Kidney tubule cell (primary cell): Measurements from ENCODE around the gene GOLGB1.
"Not testable (repeated sequence)": the region's sequence is repeated elsewhere in the genome, so short reads cannot be mapped to it uniquely, and the experiment has no call there.

Source experiments
- DNase-seq: peaks from one replicate; pipeline ENCODE4 v3.0.0-alpha.2; 2018; ENCODE audit warnings: low spot score

GOLGB1 gene, protein sequence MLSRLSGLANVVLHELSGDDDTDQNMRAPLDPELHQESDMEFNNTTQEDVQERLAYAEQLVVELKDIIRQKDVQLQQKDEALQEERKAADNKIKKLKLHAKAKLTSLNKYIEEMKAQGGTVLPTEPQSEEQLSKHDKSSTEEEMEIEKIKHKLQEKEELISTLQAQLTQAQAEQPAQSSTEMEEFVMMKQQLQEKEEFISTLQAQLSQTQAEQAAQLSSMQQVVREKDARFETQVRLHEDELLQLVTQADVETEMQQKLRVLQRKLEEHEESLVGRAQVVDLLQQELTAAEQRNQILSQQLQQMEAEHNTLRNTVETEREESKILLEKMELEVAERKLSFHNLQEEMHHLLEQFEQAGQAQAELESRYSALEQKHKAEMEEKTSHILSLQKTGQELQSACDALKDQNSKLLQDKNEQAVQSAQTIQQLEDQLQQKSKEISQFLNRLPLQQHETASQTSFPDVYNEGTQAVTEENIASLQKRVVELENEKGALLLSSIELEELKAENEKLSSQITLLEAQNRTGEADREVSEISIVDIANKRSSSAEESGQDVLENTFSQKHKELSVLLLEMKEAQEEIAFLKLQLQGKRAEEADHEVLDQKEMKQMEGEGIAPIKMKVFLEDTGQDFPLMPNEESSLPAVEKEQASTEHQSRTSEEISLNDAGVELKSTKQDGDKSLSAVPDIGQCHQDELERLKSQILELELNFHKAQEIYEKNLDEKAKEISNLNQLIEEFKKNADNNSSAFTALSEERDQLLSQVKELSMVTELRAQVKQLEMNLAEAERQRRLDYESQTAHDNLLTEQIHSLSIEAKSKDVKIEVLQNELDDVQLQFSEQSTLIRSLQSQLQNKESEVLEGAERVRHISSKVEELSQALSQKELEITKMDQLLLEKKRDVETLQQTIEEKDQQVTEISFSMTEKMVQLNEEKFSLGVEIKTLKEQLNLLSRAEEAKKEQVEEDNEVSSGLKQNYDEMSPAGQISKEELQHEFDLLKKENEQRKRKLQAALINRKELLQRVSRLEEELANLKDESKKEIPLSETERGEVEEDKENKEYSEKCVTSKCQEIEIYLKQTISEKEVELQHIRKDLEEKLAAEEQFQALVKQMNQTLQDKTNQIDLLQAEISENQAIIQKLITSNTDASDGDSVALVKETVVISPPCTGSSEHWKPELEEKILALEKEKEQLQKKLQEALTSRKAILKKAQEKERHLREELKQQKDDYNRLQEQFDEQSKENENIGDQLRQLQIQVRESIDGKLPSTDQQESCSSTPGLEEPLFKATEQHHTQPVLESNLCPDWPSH (N-terminal part only)

DNA sequence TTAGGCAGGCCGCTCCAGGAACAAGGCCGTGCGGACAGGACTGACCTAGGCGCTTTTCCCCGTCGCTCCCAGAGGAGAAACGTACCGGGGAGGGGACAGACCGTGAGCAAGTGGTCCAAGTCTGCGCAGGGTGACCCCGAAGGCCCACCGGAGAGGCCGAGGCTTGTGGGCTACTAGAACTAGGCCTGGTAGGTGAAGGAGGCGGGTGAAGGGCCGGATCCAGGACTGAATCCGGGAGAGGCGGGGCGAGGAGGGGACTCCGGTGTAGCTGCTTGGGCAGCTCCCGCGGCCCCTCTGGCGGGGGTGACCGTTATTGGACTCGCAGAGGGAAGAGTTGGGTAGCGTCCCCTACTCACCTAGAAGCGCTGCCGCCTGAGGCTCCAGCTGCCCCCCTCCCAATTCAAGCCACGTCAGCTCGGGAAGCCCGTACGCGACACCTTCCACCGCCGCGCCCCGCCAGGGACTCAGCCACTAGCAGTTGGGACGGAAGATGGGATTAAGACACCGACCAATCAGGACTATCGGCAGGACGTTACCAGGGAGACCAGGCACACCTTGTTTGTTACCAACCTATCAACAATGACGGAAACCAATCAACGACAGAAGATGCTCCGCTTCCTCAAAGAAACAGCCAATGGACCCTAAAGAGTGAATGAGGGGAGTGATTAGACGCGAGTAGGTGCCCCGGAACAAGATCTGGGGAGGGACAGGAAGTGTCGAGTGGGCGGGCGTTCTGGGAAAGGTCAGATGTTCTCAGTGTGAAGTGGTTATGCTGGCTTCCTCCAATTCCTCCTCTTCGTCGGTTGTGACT, at the start of gene GOLGB1:
Gene GOLGB1 (minus strand): TSS at position 466 of the 811 bp plus-strand sequence. CDS start 18,770 bp downstream, outside the sequence.
- peak; percentile 100 for DNase-seq

DNA sequence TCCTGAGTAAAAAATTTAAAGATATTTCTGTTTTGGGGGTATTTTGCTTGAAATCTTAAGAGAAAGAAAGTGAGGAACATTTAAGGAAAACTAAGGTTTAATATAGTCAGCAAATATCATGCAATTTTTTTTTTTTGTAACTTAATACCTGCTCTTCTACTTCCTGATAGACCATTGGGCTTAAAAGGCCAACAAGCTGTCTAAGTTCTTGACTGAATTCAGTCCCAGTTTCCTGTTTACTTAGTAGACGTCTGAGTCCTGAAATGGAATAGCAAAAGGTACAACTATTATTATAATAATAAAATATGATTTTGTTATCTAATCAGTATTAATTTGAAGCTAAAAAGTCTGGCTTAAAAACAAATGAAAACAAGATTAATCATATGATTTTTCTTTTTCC, 47.4 kb upstream of the GOLGB1 start:
- DNase-seq: no peak

DNA sequence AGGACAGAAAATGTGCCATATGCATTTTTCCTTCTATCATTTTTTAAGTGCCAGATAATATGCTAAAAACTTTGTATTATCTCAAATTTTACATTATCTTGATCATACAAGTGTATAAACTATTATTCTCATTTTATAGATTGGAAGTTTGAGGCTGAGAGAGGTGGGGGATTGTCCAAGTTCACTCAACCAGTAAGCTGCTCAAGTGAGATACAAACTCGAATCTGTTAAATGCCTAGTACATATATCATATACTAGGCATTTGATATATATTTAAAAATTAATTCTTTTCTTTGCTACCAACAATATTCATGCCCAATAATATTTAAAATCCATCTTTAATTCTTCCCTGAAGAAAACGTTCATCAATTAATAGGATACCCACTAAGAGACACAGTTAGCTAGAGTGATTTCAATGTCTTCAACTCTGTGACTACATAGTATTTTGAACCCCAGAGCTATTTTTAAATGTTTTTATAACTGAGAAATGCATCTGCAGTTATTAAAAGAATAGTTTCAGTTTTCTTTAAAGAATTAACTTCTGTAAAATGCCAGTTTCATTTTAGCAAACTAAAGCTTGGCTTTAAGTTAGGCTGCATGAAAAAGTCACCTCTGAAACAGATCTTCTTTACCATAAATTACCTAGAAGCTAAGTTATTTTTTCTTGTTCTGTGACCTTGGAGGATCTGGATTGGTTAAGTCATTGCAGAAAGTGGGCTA, 44.9 kb upstream of the GOLGB1 start:
- no peak for DNase-seq

DNA sequence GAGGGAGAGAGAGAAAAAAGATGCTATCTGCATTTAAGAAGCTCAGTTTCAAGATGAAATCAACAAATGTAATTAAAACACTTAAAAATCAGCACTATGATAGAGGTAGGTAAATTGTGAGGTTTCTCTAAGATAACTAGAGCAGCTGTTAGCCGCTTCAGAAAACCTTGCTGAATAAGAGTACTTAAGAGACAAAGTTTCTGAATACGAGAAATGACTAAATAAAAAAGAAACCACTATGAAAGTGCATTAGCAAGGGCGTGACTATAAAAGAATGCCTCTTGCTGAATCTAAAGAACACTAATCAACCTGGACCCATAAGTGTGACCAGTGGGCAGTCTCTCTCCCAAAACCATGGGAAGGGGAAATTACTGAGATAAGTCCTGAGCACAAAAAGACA, 43.5 kb upstream of the GOLGB1 start:
- DNase-seq: no peak

DNA sequence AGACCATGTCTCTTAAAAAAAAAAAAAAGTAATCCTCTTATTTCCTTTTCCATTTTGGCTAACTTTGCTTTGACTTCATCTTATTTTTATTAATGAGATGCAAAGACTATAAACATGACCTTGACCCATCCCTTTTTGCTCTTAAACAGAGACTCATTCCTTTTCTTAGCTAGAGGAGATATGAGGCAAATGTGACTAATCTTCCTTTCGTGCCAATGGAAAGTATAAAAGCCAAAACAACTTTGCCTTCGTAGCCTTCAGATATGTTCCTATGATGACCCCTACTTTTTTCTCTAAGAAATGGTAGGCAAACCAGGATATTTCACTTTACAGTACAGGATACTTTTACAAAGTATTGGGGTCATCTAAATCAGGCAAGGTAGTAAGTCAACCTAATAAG, 36.9 kb upstream of the GOLGB1 start:
- no peak for DNase-seq

DNA sequence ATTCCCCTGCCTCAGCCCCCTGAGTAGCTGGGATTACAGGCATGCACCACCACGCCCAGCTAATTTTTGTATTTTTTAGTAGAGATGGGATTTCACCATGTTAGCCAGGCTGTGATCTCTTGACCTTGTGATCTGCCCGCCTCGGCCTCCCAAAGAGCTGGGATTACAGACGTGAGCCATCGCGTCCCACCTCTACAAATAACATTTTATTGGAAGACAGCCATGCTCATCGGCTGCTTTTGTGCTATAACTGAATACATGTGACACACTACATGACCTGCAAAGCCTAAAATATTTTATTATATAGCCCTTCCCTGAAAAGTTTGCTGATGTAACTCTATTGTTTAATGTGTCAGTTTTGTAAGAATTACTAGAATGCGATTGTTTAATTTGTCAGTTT, 33.2 kb upstream of the GOLGB1 start:
- not testable (repeated sequence) for DNase-seq

DNA sequence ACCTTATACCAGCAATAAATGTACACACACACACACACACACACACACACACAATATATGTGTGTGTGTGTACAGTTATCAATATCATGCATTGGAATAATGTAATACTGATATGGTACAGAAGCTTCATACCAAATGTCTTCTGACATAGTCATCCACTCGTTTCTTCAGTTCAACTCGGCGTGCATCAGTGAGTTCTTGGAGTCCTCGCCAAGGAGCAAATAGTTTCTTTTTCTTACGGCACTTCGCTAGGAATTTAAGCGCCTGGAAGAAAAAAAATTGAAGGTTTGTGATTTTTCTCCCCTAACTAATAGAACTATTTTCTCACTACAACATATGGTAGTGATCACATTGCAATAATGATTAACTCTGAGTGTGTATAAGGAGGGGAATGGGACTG, 32.1 kb upstream of the GOLGB1 start:
- peak; percentile 58 for DNase-seq

DNA sequence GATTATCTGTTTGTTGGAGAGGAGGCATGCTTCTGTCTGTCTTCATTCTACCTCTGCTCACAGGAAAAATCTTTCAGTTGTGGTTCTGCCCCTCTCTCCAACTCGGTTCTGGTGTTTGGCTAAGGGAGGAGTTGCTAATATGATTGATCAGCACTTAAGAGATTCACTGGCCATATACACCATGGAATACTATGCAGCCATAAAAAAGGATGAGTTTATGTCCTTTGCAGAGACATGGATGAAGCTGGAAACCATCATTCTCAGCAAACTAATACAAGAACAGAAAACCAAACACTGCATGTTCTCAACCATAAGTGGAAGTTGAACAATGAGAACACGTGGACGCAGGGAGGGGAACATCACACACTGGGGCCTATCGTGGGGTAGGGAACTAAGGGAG, 25.6 kb upstream of the GOLGB1 start:
- not testable (repeated sequence) for DNase-seq

DNA sequence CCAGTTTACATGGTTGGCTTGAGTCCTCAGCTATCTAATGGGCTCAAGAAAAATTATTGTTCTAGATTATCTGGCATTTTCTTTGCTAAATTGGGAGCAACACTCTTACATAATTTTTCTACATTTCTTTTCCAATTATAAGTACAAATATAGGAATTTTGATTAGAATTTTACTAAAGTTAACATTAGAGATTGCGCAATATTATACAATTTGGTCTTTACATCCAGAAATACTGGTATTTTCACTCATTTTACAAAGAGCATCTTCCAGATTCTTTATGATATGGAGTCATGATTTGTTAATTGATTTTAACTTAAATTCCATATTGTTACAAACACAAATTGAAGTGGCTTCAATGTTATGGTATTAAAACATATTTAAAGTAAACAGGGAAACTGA, 19.7 kb upstream of the GOLGB1 start:
- DNase-seq: no peak

DNA sequence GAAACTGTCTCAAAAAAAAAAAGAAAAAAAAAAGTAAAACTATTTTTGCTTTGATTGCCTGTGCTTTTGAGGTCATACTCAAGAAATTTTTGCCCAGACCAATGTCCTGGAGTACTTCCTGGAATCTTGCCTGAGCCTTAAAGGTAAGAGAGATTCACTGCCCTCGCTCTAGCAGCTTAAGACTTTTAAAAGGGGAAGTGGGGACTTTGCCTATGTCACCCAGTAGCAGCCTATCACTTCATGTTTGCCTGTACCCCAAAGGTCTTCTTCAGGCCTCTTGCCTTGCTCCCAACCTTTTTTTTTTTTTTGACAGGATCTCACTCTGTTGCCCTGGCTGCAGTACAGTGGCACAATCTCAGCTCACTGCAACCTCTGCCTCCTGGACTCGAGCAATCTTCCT, 18.9 kb upstream of the GOLGB1 start:
- no peak for DNase-seq

DNA sequence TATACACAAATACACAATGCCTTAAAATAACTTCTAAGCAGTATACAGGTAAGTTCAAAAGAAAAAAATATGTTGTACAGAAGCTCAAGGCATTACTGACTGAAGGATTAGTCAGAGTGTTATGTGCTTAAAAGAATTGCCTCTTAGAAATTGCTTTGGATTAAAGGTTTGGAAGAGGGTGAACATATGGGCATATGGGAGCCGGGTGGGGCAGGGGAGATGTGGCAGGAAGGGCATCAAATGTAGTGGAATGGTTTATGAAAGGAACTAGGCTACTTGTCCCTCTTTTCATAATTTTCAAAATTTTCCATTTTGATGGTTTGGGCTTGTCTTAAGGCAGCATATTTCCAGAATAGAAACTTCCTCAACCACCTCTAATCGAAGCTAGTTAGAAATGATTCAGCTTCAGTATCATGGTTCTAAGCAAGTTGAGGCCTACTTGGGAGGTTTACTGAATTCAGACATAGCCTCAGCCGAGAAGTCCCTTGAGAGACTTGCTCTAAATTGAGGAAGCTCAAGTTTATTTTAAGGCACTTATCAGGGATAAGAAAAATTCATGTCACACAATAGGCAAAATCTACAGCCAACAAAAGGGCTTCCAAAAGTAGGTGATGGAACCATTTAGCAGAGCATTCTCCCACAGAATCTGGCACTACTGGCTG, 10.1 kb upstream of the GOLGB1 start:
- DNase-seq: no peak

DNA sequence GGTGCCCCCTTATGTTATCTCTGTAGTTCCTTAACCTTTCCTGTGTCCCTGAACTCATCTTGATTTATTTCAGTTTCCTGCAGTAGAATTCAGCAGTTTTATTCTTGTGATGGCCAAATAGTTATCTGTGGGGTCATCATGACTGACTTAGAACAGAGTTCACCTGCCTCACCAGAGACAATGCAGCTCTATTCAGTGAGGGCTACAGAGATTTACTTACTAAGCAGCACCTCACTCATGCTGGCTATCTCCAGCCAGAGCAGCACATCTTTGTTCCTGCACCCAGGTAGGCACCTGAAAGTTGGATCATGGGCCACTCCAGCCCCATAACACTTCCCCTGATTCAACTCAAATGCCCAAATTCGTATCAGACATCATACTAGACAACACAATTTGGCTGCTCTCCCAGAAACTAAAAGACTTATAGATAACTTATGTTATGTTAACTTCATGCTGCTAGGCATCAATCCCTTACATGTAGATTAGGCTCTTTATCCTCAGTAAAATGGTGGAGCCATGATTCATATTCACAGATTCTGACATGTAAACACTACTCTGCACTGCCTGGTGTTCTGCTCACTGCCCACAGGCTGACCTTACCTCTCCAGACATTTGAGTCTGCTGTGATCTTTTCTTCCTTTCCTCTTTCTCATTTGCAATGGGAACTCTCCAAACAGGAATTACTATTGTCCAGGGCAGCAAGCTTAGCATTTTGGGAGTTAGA, 9.3 kb upstream of the GOLGB1 start:
- no peak for DNase-seq

DNA sequence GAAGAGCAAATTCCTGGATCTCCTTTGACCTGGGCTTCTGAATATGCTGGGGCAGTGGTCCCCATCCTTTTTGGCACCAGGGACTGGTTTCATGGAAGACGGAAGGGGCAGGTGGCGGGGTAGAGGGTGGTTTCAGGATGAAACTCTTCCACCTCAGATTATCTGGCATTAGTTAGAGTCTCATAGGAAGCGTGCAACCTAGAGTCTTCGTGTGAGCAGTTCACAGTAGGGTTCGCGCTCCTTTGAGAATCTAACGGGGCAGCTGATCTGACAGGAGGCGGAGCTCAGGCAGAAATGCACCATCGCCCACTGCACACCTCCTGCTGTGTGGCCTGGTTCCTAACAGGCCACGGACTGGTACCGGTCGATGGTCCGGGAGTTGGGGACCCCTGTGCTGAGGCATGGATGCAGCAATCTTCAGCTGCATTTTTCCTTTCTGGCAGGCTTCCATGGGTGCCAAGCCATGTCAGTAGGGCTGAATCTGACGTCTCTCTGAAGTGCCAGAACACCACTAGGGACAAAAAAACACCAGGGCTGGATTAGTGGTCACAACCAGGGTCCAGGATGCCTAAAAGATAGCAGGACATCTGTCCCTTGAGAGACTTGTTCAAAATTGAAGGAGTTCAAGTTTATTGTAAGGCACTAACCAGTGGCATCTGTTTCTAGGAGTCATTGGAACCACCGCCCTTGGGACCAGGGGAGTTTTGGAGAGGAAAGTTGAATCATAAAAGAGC, 8.4 kb upstream of the GOLGB1 start:
- DNase-seq: no peak

DNA sequence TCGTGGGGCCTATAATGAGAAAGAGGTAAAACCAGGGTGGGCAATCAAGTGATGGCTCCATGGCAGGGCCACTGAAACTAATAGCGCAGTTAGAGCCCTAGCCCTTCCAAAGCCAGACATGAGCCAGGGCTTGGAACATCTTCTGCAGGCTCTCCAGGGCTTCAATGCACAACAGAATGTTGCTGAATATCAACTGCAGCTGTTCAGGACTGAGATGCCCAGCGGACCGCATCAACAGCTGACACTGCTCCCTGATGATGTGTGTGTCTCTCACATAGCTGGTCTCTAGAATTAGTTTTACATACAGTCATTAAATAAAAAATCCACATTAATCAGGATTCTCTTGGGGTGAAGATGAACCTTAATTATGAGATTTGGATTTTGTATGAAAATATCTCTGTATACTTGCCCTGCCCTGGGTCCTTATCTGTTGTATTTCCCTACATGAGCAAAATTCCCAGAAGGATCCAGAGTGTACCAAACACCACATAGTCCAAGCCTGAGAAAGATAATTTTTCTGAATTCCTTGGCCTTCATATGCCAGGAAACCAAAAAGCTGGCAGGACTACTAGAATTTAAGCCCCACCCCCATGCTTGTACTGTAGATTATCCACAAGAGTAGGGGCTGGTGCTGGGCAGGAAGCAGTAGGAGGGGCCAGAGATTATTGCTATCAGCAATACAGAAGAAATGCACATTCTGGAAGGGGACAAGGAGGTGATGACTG, 7.7 kb upstream of the GOLGB1 start:
- DNase-seq: peak; percentile 8

DNA sequence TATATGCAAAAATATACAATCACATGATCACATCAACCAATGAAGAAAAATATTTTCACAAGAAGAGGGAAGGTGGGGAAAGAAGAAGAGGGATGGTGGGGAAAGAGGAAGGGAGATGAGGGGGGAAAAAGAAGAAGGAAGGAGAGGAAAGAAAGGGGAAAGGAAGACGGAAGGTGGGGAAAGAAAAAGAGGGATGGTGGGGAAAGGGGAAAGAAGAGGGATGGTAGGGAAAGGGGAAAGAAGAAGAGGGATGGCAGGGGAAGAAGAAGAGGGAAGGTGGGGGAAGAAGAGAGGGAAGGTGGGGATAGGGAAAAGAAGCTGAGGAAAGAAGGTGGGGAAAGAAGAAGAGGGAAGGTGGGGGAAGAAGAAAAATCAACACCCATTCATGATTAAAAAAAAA, 3.2 kb upstream of the GOLGB1 start:
- no peak for DNase-seq

DNA sequence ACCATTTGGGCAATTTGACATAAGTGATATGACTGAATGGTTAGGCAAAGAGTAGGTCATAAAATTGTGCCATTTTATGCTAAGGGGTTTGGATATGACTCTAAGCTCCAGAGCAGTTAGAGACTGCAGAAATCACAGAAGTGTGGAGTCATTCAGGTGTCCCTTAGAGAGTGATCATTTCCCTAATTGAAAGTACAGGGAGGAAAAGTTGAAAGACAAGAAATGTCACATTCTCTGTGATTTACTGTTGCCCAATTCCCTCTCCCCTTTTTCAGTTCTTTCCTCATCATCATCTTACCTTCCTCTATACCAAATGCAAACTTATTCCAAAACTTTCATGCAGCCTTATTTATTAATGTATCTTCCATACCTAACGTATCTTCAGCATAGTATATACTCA, 2.7 kb upstream of the GOLGB1 start:
- no peak for DNase-seq

DNA sequence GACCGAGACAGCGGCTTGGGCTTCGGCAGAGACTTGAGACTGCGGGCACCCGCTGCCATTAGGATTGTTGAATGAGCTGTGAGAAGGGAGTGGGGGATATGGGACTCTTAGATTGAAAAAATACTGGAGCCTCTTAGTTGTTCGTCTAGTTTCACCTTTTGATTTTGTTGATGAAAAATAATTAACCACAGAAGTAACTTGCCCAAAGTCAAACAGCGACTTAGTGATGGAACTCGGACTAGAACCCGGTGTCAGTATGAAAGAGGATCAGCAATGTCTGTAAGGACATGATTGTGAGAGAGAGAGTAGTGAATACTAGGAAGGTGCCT, 510 bp upstream of the GOLGB1 start:
- no peak for DNase-seq

DNA sequence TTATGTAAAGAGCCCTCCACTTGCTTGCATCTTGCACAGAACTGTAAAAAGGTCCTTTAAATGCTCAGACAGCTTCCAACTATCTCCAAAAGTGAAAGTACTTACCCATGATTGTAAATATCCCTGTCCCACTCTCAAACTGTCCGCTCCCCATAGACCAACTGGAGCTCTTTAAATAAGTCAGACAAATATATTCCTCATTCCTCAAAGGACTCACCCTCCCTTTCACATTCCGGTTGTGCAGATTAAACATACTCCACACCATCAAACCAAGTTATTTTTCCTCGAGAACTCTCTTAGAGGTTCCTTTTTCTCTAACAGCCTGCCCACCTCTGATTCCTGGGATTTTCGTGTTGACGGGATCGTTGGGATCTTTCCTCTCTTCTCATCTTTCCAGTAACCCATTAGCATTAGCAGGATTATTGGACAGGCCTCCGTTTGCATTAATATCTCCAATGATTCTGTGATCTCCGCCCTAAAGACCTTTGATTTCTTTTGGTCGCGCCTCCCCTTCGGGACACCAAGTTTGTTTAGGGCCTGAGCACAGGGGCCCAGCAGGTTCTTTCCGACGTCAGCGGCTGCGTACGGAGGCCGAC, 763 bp downstream of the GOLGB1 start:
- DNase-seq: peak; percentile 78
